Measurements from ENCODE around the gene CNGB1.
"Not testable (repeated sequence)": the region's sequence is repeated elsewhere in the genome, so short reads cannot be mapped to it uniquely, and the experiment has no call there.

Gene CNGB1

GRCh38 chr16:57926041-57926440, 44.9 kb downstream of the CNGB1 start:
- DNase-seq (ENCODE audit: low spot score), result no peak

DNA sequence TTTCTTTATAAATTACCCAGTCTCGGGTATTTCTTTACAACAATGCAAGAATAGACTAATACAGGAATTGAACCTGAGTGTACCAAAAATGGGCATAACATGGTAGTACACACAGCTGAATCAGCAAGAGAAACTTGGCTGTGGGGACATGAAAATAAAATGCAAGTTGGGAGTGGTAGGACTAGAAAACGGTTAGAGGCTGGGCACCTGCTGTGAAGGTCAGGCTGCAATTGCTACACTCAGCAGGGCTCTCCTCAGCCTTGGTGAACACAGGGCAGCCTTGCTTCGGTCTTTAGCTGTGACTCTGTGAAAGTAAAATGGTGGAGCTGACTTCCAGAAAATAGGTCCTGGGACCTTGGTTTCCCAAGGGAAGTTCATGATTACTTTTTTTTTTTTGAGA, 45.6 kb downstream of the CNGB1 start:
- no peak for DNase-seq (ENCODE audit: low spot score)

- DNase-seq (ENCODE audit: low spot score), result no peak
Observed at GRCh38 chr16:57924514-57924913, 46.4 kb downstream of the CNGB1 start.

GRCh38 chr16:57923841-57924240, 47.1 kb downstream of the CNGB1 start:
- DNase-seq (ENCODE audit: low spot score), result no peak

DNA sequence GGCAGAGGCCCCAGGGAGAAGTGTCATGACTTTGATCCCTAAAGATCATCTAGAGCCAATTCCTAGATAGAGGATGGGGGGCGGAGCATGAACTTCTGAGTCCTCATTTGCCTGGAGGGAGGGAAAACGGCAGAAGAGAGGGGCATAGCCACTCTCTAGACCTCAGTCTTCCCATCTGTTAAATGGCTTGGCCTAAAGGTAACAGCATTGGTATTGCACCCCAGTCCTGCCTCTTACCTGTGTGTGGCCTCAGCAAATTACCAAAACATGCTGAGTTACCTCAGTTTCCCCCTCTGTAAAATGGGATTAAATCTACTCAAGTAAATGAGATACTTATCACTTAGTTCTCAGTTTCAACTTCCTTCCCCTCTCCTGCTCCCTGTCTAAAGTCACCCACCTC, 47.5 kb downstream of the CNGB1 start:
- DNase-seq (ENCODE audit: low spot score), result no peak

- no peak for DNase-seq (ENCODE audit: low spot score)
Observed at GRCh38 chr16:57920880-57921229, 50.1 kb downstream of the CNGB1 start.

- DNase-seq (ENCODE audit: low spot score), result no peak
Observed at GRCh38 chr16:57920215-57920879, 50.6 kb downstream of the CNGB1 start.

DNA sequence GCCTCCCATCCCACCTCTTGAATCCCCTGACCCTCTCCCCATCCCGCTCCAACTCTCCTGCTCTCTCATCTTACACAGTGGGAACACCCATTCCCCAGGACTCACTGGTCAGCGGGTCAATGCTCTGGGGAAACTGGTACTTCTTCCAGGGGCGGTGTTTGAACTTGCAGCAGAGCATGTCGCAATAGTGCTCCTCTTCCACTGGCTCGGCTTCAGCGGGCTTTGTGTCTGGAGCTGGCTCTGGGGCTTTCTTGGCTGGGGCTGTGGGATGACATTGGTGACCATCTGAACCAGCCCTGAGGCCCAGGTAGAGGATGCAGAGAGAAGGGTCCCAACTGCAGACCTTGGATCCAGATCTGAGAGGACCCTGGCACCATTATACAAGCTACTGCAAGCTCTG, 51.9 kb downstream of the CNGB1 start:
- DNase-seq (ENCODE audit: low spot score), result no peak

DNA sequence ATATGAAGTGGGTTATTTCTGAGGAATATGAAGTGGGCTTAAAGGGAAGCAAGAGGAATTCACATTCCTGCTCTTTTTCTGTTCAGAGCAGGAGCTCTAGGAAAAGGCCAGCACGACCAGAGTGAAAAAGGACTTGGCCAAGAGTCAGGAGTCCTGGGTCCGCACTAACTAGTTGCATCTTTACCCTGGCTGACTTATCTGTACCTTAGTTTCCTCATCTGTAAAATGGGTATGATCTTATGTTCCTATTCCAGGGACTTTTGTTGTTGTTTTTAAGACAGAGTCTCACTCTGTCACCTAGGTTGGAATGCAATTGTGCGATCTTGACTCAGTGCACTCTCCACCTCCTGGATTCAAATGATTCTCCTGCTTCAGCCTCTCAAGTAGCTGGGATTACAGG, 52.5 kb downstream of the CNGB1 start:
- no peak for DNase-seq (ENCODE audit: low spot score)

GRCh38 chr16:57917929-57918328, 53.0 kb downstream of the CNGB1 start:
- DNase-seq (ENCODE audit: low spot score), result not testable (repeated sequence)

- not testable (repeated sequence) for DNase-seq (ENCODE audit: low spot score)
Observed at GRCh38 chr16:57917489-57917888, 53.4 kb downstream of the CNGB1 start.

DNA sequence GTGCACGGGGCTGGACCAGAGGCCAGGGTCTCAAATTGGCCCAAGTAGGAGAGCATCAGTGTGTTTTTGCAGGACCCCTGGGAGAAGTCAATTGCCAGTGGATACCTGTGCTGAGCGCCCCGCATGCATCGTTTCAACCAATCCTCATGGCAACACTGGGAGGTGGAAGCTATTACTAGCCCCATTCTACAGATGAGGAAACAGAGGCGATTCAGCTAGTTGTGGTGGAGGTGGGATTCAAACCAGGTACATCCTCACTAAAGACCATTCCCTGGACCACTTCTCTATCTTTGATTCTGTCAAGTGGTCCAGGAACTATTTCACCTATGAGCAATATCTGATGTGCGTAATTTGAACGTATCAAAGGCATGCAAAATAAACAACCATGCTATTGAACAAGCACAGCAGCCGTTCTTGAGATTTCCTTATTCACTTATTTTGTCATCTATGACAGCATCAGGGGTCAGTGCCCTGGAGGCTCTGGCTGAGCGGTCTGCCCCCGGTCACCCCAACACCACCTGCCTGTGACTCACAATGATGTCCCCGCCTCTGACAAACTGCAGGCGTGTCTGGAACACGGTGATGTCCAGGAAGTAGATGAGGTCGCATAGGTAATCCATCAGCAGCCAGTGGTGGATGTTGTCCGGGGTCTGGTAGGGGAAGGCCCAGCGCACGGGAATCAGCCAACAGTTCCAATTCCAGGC, 54.0 kb downstream of the CNGB1 start:
- no peak for DNase-seq (ENCODE audit: low spot score)

DNA sequence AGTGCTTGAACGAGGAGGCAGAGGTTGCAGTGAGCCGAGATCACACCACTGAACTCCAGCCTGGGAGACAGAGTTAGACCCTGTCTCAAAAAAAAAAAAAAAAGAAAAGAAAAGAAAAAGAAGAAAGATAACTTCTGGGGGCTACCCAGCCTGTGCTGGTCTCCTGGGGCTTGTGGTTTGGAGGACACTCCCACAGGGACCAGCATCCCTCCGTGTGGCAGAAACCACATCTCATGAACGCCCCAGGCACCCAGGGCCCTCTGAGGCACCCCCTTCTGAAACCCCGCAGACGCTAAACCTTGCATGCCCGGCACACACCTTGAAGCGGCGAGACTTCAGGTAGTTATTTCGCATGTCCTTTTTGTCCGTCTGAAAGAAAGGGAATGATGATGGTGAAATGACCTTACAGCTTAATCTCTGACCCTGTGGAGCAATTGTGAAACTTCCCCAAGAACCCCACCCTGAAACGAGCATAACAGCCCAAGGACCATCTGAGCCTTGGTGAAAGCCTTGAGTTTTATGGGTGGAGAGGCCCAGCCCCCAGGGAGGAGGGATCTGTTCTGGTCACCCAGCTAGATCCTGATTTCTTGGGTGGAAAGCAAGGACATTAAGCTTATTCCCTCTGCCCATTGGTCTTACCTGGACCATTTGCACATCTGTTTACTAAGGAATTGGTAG, 55.0 kb downstream of the CNGB1 start:
- DNase-seq (ENCODE audit: low spot score), result no peak

DNA sequence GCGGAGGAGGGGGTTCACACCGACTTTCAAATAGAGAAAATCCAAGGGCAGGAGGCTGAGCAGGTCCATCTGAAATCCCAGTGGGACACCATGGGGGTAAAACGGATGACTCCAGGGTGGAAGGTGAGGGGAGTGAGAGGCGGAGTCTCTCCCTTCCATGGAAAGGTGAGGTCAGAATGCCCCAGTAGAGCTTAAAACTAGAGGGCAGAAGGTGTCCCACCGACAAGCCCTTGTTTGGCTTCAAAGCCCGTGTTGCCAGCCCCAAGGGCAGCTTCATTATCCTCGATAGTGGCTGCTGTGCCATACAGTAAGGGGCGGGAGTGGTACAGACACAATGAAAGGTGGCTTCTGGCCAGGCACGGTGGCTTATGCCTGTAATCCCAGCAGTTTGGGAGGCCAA, 55.7 kb downstream of the CNGB1 start:
- no peak for DNase-seq (ENCODE audit: low spot score)

DNA sequence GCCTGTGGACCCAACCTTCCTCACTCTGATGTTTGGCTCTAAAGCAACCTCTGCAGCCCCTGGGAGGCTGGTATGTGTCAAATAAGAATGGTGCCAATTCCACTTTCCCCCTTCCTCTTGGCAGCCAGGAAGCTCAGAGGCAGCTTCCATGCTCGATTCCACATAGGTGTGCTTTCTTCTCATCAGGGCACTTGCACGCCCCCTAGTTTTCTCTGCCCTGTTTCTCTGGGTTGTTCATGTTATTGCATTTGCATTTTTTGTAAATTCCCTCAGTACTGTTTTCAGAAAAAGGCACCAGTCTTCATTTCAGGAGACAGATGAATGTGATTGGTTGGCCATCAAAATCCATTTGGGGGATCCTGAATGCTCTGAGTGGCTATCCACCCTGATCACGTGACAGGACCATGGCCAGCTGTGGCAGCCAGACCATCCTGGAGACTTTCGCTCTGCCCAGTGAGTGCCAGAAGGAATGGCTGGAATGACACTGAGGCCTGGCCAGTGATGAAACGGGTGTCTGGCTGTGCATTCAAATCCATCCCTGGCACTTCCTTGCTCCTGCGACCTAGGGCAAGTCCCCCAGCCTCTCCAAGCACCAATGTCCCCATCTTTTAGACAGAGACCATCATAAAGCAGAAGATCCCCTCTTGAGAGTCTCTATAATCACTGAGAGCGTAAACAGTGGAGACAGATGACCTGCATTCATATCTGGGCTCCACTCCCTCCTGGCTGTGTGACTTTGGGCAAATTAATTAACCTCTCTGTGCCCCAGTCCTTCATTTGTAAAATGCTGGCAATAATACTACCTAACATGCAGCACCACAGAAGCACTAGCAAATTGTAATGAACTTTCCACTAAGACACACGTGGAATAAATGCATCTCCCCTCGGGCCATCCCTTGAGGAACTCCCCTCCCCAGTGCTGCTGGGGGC, 56.4 kb downstream of the CNGB1 start:
- DNase-seq (ENCODE audit: low spot score), result no peak

GRCh38 chr16:57912529-57913260, 58.2 kb downstream of the CNGB1 start:
- no peak for DNase-seq (ENCODE audit: low spot score)

DNA sequence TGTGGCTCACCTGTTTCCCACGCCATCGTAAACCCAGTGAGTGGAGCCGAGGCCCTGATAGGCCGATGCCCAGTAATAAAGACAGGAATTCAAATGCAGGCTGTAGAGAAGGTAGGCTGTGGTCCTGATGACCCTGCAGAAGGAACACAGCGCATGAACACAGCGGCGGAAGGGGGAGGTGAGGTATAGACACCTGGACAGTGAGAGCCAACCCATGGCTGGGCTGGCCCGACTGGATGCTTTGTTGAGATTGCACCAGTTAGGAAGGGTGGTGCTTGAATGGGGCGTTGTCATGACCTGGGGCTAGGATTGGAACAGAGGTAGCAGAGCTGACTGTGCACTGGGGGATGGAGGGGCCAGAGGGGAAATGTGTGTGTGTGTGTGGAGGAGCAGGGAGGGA, 59.2 kb downstream of the CNGB1 start:
- DNase-seq (ENCODE audit: low spot score), result no peak

GRCh38 chr16:57910696-57911095, 60.2 kb downstream of the CNGB1 start:
- no peak for DNase-seq (ENCODE audit: low spot score)

DNA sequence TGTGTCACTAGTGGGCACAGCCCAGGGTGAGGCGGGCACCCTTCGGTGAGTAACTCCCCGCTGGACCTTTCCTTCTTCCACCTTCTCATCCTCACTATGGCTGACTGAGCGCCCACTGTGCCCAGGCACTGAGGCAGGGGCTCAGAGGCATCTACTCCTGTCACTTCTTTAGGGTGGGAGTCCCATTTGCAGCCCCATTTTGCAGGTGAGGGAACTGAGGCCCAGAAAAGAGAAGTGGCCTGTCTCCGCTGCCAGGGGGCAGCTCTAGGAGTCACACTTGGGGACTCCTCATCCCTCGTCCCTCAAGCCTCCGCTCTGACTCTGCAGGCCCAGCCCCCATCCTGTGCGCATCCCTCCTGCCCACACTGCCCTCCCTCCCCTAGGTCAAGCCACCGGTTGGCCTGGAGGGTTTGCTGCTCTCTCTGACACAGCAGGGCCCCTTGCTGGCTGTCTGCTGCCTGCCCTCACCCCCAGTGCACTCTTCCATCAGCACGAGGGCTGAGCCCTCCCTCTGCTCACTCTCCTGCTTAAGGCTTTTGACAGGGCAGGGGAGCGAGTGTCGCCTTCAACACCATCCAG, 62.4 kb downstream of the CNGB1 start:
- no peak for DNase-seq (ENCODE audit: low spot score)

DNA sequence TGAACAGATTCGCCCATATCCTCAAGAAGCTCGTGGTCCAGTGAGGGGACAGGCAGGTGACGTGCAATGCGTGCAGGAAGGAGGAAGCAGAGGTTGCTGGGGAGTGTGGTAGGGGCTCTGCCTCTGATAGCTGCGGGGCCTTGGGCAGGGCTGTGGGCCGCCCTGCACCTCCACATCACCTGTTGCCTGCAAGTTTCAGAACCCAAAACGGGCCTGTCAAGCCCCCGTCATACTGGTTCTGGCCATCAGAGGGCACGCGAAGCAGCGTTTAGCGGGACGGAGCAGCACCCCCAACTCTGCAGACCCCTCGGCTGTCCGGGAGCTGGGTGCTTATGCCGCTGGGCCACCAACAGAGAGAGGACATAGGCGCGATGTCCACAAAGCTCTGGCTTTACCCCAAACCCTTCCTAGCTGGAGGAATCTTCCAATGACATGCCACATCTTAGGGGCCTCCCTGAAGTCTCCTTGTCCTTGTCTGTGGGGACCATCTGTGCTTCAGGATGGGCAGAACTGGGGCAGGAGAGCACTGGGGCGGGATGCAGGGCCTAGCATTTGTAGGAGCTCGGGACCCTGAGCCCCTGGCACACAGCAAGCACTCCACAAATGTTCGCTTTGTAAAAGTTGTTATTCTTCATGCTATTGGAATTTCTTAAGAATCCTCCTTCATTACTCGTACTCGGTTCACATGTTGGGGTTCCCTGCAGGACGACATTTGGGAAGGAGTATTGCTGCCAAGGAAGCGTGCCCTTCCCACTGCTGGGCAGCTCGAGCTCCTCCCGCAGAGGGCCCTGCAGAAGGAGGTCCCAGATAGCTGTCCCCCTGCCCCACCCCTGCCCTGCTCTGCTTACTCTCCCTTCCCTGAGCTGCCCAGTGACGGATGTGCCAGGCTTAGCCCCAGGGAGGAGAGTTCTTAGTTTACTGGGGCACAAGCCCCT, 64.3 kb downstream of the CNGB1 start:
- no peak for DNase-seq (ENCODE audit: low spot score)

Data from pons (tissue), 1 donor.